ENCODE data around the gene FGF18.

FGF18 gene

DNA sequence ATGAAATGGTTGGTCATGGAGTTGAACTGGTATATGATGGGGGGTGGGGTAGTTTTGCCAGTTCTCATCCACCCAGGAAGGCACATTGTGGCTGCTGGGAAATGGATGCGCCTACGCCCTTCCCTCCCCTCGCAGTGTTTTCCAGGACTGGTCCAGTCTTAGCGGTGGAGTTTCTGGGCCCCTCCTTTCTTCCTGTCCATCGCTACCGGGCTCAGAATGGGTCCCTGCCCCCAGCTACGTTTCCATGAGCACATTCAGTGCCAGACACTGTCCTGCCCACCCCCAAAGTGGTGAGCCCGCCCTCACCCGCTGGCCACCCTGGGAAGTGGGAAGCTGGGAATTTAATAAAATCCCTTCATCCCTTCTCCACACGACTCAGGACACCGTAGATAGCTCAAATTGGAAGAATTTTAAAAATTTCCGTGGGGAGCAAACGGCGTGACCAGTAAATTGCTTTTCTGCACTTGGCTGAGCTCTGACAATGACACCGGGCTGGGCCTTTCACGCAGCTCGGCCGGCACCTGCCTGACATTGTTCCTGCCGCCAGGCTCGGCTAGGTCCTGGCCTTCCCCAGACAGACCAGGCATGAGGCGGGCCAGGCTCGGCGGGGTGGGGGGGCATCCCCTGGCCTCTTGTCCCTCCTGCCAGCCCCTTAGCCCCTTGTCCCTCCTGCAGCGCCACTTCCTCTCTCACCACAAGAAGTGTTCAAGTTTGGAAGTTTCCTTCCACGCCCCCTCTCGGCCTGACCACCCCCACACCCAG lies 3.6 kb downstream of the FGF18 start:
- no peak for DNase-seq (ENCODE audit: low read depth in 2 of 2)

DNA sequence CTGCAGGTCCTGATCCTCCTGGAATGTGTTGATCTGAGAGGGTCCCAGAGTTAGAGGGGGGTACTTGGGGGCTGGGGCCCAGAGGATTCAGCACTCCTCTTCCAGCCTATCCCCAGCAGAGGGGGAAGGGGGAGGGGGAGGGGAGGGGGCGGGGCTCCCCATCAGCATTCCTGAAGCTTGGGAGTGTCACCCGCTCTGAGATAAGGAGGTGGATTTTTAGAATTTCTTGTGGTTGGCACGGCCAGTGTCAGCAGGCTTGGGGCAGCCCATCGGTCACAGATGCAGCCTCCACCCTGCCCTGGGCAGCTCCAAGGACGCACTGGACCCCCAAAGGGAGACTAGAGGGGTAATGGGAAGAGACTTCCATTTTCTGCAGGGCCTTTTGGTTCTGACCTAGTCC lies 5.3 kb downstream of the FGF18 start:
- DNase-seq (ENCODE audit: low read depth in 2 of 2): no peak

DNA sequence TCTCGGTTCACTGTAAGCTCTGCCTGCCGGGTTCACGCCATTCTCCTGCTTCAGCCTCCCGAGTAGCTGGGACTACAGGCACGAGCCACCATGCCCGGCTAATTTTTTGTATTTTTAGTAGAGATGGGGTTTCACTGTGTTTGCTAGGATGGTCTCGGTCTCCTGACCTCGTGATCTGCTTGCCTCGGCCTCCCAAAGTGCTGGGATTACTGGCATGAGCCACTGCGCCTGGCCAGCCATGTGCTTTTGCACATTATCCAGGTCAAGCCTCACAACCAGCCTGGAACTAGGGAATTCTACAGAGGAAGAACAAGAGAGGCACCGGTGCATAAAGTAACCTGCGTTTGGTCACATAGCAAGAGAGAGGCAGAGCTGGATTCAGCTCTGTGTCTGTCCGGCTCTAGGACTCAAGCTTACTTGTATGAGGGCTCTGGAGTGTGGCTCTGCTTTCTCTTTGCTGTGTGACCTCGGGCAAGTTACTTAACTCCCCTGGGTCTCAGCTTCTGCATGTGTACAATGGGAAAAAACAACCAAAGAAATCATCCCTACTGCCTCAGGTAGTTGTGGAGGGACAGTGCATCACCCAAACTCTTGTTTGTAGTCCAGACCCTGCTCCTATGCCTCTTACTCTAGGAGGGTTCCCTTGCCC lies 6.3 kb downstream of the FGF18 start:
- no peak for DNase-seq (ENCODE audit: low read depth in 2 of 2)

- no peak for DNase-seq (ENCODE audit: low read depth in 2 of 2)
These were observed 6.8 kb downstream of the FGF18 start for GRCh38 chr5:171426266-171426665.

- no peak for DNase-seq (ENCODE audit: low read depth in 2 of 2)
These were observed 7.2 kb downstream of the FGF18 start for GRCh38 chr5:171426680-171427079.

DNA sequence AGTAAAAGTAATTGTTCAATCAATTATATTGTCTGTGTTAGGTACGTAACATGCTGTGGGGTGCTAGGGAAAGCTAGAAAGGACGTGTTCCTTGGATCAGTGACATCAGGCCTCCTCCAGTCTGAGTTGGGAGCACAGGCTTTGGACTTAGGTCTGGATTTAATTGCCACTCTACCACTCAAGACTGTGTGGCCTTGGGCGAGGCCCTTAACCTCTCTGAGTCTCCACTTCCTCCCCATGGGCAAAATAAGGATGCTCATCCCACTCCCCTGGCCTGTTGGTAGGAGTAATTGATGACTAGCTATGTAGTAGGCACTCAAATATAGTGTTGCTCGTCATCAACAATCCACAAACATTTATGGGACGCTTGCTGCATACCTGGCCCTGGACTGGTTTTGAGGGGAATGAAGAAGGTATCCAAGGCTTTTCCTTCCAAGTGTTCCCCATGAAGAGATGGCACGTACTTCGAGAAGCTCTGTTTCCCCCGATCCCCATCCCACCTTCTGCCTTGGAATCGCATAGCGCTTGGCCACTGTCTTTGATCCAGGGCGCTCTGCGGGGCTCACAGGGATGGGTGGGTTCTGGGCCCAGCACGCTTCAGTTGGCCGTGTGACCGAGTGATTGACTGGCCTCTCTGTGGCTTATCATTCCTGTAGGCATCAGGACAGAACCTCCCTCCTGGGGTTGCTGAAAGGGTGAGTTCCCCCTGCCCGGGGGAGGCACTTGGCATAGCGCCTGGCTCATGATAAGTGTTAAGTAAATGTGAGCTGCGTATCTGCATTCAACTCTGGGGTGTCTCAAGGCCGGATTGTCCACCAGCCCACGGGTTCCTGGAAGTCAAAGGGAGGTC lies 8.1 kb downstream of the FGF18 start:
- no peak for DNase-seq (ENCODE audit: low read depth in 2 of 2)

- no peak for DNase-seq (ENCODE audit: low read depth in 2 of 2)
These were observed 8.8 kb downstream of the FGF18 start for GRCh38 chr5:171428168-171428696.

DNA sequence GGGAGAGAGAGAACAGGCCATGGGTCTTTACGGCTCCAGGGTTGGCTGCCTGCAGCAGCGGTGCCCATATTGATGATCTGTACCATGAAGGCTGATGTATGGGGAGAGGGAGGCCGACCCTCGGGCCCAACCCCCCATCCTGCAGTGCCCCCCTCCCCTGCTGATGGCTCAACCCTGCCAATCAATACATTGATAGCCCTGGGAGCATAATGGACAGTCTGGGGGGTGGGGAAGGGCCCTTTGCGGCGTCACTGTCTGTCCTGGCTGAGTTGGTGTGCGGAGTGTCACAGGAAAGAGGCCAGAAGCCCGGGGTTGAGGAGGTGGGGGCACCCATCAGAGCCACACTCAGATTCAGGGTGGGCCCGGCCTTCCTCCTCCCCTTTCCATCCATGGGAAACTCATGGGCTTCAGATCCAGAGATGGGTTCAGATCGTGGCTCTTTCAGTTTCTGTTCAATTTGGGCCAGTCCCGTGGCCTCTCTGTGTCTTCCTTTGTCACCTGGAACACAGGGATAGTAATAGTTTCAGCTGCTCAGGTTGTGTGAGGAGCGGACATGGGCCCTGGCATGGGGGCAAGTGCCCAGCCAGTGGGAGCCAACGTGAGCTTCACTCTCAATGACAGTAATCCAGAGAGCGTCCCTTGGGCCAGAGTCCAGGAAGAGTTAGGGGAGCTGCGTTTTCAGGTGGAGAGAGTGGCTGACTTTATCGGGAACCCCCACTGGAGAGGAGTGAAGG lies 9.5 kb downstream of the FGF18 start:
- DNase-seq (ENCODE audit: low read depth in 2 of 2): no peak

DNA sequence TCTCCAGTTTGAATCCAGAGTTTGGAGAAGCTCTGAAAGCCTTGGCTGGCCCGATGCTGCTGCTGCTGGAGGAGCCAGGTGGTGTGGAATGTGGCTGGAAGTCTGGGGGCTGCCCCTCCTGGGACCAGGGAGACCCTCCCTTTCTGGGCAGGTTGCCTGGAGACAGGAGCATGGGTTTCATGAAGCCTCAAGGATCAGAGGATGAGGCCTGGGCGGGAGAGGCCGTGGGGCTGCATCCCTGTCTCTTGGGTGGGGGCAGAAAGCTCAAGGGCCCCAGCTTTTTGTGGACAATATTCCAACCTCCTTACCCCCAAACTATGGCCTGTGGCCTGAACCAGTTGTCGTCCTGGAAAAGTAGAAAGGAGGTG lies 10.1 kb downstream of the FGF18 start:
- no peak for DNase-seq (ENCODE audit: low read depth in 2 of 2)

DNA sequence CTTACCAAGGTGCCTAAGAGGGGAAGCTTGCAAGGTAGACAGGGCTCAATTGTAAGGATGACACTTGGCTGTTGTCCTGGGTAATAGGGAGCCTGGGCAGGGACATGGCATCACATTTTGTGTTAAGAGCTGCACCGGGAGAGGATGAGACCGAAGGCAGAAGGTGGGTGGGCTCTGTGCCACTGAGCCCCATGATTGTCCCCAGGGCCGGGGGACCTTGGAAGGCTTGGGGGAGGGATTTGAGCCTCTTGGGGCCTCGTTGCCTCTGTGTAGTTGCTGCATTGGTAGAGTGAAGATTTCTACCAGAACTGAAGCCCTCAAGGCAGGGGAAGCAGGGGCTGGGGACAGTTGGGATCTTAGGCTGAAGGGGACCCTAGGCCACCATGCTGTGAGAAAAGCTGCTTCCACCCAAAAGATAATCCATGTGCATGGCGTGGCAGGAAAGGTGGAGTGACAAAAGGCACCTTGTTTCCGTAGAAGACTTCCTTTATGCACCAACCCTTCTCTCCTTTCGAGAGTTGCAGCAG lies 11.9 kb downstream of the FGF18 start:
- DNase-seq (ENCODE audit: low read depth in 2 of 2): no peak

- no peak for DNase-seq (ENCODE audit: low read depth in 2 of 2)
These were observed 12.6 kb downstream of the FGF18 start for GRCh38 chr5:171432076-171432475.

GRCh38 chr5:171432583-171433351 lies 13.3 kb downstream of the FGF18 start:
- no peak for DNase-seq (ENCODE audit: low read depth in 2 of 2)

DNA sequence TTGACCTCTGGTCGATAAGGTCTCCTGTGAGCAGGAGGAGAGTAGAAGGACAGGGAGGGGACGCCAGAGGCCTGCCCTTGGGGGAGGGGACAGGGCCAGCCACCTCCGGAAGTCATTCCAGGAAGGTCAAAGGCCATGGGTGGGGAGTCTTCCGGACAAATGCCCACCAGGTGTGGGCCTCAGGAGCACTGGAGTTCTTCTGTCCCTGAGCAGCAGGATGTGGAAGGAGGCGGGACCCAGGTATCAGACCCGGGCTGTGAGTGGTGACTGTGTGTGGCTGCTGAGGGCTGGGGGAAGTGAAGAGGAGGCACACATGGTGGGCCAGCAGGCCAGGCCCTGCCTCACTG lies 13.9 kb downstream of the FGF18 start:
- DNase-seq (ENCODE audit: low read depth in 2 of 2): no peak

DNA sequence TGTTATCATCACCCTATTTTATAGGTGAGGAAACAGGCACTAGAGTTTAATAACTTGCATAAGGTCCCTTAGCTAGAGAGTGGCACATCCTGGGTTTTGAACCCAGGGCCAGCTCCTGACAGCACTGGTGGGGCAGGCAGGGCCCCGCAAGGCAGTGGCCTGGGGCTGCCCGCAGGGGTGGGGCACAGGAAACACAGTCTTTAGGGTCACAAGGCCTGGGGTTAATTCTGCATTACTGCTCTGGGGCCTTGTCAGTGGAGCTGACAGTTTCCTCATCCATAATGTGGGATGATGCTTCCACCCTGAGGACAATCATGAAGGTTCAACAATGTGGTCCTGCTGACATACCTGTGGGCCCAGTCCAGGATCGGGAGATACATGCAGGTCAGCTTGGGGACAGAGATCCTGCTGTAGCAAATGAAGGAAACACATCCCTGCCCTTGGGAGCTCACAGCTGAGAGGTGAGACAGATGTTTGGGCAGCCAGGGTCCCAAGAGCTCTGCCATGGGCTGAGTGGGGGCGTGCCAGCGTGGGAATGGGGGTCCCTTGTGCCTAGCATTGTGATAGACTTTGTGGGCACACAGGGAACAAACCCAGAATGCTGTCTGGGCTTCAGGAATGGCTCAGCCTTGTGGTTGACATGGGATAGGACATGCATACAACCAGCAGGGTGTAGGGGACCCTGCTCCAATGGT lies 14.7 kb downstream of the FGF18 start:
- DNase-seq (ENCODE audit: low read depth in 2 of 2): no peak

GRCh38 chr5:171434874-171435273 lies 15.4 kb downstream of the FGF18 start:
- DNase-seq (ENCODE audit: low read depth in 2 of 2): no peak

DNA sequence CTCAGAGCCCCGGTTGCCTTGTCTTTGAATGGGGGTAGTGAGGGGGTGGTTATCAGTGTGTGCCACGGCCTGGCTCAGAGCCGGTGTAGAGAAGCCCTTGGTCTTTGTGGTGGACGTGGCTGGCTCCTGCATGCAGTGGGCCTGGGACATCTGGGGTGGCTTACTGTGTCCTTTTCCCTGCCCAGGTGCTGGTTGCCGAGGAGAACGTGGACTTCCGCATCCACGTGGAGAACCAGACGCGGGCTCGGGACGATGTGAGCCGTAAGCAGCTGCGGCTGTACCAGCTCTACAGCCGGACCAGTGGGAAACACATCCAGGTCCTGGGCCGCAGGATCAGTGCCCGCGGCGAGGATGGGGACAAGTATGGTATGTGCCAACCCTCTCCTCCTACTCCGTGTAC lies 16.5 kb downstream of the FGF18 start:
- DNase-seq (ENCODE audit: low read depth in 2 of 2): no peak

- DNase-seq (ENCODE audit: low read depth in 2 of 2): no peak
These were observed 17.4 kb downstream of the FGF18 start for GRCh38 chr5:171436804-171437285.

DNA sequence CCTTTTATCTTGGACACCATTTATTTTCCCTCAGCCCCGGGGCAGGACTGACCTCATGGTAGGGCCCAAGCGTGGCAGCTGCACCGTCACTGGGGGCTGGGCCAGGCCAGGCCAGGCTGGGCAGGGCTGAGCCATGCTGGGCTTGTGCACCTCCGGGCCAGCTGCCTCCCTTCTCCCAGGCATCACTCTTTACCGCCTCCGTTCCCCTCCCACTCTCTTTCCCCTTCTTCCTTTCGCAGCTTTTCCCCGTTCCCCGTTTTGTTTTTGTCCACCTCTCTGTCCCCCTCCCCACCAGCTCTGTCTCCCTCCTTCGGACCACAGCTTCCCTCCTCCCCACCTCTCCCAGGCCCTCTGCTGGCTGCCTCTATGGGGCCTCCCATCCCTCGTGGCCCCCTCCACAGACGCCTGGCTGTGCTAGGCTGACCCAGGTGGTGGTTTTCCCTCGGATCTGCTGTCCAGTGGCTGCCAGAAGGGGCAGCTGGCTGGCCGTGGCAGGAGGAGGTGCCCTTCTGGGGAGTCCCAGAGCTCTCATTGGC lies 17.9 kb downstream of the FGF18 start:
- no peak for DNase-seq (ENCODE audit: low read depth in 2 of 2)

GRCh38 chr5:171438738-171439137 lies 19.3 kb downstream of the FGF18 start:
- DNase-seq (ENCODE audit: low read depth in 2 of 2): no peak

Measured in fibroblast of skin of left quadriceps (primary cell).